ENCODE results near the gene P2RX3.

Gene P2RX3

GRCh38 chr11:57310091-57310490, 28.1 kb upstream of the P2RX3 start:
- DNase-seq, result no peak

- no peak for DNase-seq
Observed at GRCh38 chr11:57310630-57311086, 27.5 kb upstream of the P2RX3 start.

- DNase-seq, result peak; percentile 75 to 89
Observed at GRCh38 chr11:57311109-57311936, 26.8 kb upstream of the P2RX3 start.

- no peak for DNase-seq
Observed at GRCh38 chr11:57312511-57313021, 25.6 kb upstream of the P2RX3 start.

- no peak for DNase-seq
Observed at GRCh38 chr11:57313071-57313787, 24.9 kb upstream of the P2RX3 start.

- no peak for DNase-seq
Observed at GRCh38 chr11:57313788-57314135, 24.4 kb upstream of the P2RX3 start.

- no peak for DNase-seq
Observed at GRCh38 chr11:57314221-57314973, 23.8 kb upstream of the P2RX3 start.

- no peak for DNase-seq
Observed at GRCh38 chr11:57315491-57315890, 22.7 kb upstream of the P2RX3 start.

- DNase-seq, result no peak
Observed at GRCh38 chr11:57316017-57316416, 22.1 kb upstream of the P2RX3 start.

- no peak for DNase-seq
Observed at GRCh38 chr11:57318178-57318577, 20.0 kb upstream of the P2RX3 start.

GRCh38 chr11:57320067-57320718, 18.0 kb upstream of the P2RX3 start:
- no peak for DNase-seq

- no peak for DNase-seq
Observed at GRCh38 chr11:57320719-57321387, 17.3 kb upstream of the P2RX3 start.

- DNase-seq, result no peak
Observed at GRCh38 chr11:57321388-57322255, 16.5 kb upstream of the P2RX3 start.

- DNase-seq, result peak in 1 of 2 donors; percentile 80
Observed at GRCh38 chr11:57322256-57323166, 15.6 kb upstream of the P2RX3 start.

- no peak for DNase-seq
Observed at GRCh38 chr11:57323167-57323854, 14.8 kb upstream of the P2RX3 start.

GRCh38 chr11:57323855-57324153, 14.3 kb upstream of the P2RX3 start:
- DNase-seq, result no peak

GRCh38 chr11:57324154-57324885, 13.8 kb upstream of the P2RX3 start:
- DNase-seq, result peak in 1 of 2 donors; percentile 13

GRCh38 chr11:57324886-57325734, 13.0 kb upstream of the P2RX3 start, which contains the start of gene TNKS1BP1:
Gene TNKS1BP1, minus strand, starts transcription at chr11:57324952. Its CDS starts 3,067 bp downstream, at chr11:57321885.
- peak; percentile 91 to 95 for DNase-seq
